HG03066 (cell line): ENCODE measurements around the gene PMVK.
A peak's percentile ranks its signal among the peaks of the same experiment; 100 is the strongest.
"Not testable (repeated sequence)": the region's sequence is repeated elsewhere in the genome, so short reads cannot be mapped to it uniquely, and the experiment has no call there.

ENCODE experiments used
- ATAC-seq: cut with Tn5 transposase; IDR thresholded peaks from one replicate; pipeline ENCODE4 v1.9.1; 2021; ENCODE audit warnings: low read depth; ENCODE audit not compliant: unreplicated experiment

The PMVK gene

DNA sequence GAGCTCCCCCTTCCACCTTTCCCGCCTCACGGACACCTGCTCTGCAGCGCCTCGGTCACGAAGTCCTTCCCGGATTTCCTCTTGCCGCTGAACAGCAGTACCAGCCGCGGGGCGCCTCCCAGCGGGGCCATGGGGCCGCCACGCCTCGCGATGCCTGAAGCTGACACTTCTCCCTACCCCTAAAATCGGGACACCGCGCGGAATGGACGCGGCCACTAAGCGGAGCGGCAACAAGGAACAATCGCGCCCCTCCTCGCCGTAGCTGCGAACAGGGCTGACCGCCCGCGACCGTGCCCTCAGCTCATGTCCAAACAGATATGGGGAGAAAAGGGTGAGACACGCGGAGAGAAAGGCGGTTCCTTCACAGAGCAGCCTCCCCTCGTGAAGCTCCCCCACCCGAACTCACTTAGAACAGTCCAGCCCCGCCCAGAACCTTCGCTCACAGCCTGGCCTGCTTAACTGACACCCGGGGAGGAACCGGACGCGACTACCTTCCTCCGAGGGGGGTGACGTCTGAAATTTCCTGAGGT lies at the start of gene PMVK:
Gene PMVK, minus strand, starts transcription at position 165 of the 530 bp plus-strand sequence. Its CDS starts 34 bp downstream, at position 131.
- peak; percentile 68 for ATAC-seq

GRCh38 chr1:154983776-154984466 lies 47.4 kb upstream of the PMVK start:
- no peak for ATAC-seq

- peak; percentile 99 for ATAC-seq
Observed at GRCh38 chr1:154982897-154983648, 46.6 kb upstream of the PMVK start, which contains the start of gene FLAD1. TSS of gene FLAD1 (plus strand) at chr1:154983344. CDS start at chr1:154983695, 351 bp downstream.

- ATAC-seq, result no peak
Observed at GRCh38 chr1:154982341-154982740, 45.8 kb upstream of the PMVK start.

DNA sequence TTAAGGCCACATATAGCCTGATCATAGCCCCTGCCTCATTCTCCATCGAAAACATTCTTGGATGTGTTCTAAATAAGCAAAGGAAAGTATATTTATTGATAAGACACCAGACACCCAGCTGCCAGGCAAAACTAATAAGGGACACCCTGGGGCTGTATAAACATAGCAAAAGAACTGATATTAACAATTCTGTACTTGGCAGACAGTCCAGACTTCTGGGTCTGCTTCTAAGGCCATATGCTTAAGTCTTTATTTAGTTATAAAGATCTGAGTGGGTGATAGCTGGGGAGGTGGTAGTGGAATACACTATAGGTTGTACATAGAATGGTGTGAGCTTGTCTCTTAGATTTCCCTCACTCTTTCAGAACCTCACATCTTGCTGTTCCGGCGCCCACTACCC lies 41.8 kb upstream of the PMVK start:
- ATAC-seq, result no peak

DNA sequence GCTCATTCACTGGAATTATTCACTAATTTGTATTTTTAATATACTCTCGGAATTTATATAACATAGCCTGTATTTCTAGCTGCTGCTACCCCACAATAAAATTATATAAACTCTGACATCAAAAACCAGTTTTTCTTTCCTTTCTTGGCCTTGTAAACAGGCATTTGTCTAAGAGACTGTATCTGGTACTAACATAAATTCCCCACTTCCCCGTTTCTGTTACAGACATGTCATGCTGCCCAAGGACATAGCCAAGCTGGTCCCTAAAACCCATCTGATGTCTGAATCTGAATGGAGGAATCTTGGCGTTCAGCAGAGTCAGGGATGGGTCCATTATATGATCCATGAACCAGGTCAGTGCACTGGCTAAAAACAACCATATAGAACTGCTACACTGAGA lies 41.2 kb upstream of the PMVK start:
- ATAC-seq, result not testable (repeated sequence)

GRCh38 chr1:154975409-154976059 lies 39.0 kb upstream of the PMVK start:
- ATAC-seq, result no peak

DNA sequence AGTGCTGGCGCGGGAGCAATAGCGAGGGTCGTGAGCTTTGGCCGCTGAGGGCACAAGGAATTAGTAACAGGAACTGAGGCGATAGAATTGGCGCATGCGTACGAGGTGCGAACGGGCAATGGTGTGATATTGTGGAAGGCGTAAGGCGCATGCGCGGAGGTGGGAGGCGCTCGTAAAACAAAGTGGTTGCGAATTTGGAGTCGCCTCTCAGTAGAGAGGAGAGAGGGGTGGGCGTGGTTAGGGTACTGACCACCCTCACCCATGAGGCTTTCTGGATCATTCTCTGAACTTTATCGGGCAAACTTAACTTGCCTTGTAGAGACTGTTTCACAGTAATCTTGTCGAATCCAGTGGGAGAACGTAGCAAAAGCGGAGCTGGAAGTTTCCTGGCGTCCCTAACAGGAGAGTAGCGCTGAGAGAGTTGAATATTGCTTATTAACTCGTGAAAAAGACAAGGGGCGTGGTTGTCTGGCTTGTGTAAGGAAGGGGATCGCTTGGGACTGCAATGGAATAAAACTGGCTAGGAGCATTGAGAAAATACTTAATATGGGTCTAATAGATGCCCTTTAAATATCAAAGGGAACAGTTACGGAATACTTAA lies 38.4 kb upstream of the PMVK start:
- peak; percentile 36 for ATAC-seq

GRCh38 chr1:154974102-154974807 lies 37.7 kb upstream of the PMVK start, which contains the start of gene CKS1B:
TSS of gene CKS1B (plus strand) at chr1:154974681. CDS start at chr1:154974746, 65 bp downstream.
- peak; percentile 62 for ATAC-seq

GRCh38 chr1:154973344-154974101 lies 37.0 kb upstream of the PMVK start:
- ATAC-seq, result no peak

DNA sequence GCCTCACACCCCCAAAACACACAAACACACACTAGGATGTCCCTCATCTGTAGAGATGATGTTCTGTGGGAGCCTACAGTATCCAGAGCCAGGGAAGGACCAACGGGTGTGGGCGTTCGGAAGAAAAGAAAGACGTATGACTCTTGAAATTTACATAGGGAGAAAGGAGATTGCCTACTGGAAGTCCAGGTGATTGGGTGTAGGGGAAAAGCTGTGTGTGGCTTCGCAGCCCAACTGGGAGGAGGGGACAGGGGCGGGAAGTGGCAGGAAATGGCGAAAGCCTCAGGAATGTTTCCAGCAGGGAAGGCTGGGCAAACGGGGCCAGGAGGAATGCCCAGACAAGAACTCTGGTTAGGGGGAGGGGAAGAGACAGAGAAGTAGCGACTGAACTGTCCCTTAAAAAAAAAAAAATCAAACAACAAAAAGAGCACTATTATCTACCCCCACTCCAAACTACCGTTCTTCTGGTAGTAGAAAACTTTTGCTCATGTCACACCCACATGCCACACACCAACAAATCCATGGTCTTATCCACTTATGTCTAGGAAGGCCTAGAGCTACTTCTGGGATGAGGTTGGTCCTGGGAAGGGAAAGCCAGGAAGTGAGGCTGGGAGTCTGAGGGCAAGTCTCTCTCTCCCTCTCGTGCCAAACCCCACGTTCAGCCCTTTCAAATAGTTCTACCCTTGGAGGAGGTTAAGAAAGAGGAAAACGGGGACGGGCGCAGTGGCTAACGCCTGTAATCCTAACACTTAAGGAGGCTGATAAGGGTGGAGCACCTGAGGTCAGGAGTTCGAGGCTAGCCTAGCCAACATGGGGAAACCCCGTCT lies 36.2 kb upstream of the PMVK start:
- no peak for ATAC-seq

- no peak for ATAC-seq
Observed at GRCh38 chr1:154972213-154972516, 35.6 kb upstream of the PMVK start.

GRCh38 chr1:154971341-154971998 lies 35.0 kb upstream of the PMVK start:
- ATAC-seq, result no peak

GRCh38 chr1:154970631-154971340 lies 34.3 kb upstream of the PMVK start, which contains the start of gene SHC1:
TSS of gene SHC1 (minus strand) at chr1:154970747. CDS start at chr1:154970526, 221 bp downstream.
- ATAC-seq, result peak; percentile 42

- no peak for ATAC-seq
Observed at GRCh38 chr1:154969860-154970452, 33.4 kb upstream of the PMVK start.

GRCh38 chr1:154969246-154969645 lies 32.7 kb upstream of the PMVK start:
- no peak for ATAC-seq

GRCh38 chr1:154968731-154969130 lies 32.2 kb upstream of the PMVK start:
- ATAC-seq, result no peak
